GM18526 (cell line): ENCODE results near the gene MCM3AP.

Source experiments
- POLR2A ChIP-seq: IDR thresholded peaks from 3 replicates; pipeline ENCODE4 v1.6.1; 2011; ENCODE audit not compliant: insufficient read length; ENCODE audit errors: extremely low read depth

The MCM3AP gene

GRCh38 chr21:46285206-46285661 lies at the start of gene MCM3AP:
TSS of gene MCM3AP (minus strand) at chr21:46285611. CDS start at chr21:46285286, 325 bp downstream.
- no peak for TF ChIP-seq POLR2A

- no peak for TF ChIP-seq POLR2A
Measured at GRCh38 chr21:46334351-46335140, 49.1 kb upstream of the MCM3AP start.

DNA sequence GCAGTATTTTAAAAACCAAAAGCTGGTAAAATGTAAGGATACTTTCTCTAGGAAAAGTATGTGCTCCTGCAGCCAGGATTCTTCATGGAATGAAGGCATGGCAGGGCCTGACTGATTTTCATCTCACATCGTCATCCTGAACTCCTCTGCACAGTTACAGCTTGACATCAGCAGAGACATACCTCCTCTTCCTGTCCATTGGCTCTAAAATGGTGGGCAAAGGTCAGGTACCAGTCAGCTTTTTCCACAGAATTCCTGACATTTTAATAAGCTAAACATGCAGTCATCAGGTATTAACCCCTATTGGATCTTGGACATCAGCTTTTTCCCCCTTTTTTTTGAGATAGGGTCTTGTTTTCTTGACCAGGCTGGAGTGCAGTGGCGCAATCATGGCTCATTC lies 44.4 kb upstream of the MCM3AP start:
- no peak for TF ChIP-seq POLR2A

- no peak for TF ChIP-seq POLR2A
Measured at GRCh38 chr21:46328151-46328550, 42.7 kb upstream of the MCM3AP start.

- no peak for TF ChIP-seq POLR2A
Measured at GRCh38 chr21:46327711-46328110, 42.3 kb upstream of the MCM3AP start.

DNA sequence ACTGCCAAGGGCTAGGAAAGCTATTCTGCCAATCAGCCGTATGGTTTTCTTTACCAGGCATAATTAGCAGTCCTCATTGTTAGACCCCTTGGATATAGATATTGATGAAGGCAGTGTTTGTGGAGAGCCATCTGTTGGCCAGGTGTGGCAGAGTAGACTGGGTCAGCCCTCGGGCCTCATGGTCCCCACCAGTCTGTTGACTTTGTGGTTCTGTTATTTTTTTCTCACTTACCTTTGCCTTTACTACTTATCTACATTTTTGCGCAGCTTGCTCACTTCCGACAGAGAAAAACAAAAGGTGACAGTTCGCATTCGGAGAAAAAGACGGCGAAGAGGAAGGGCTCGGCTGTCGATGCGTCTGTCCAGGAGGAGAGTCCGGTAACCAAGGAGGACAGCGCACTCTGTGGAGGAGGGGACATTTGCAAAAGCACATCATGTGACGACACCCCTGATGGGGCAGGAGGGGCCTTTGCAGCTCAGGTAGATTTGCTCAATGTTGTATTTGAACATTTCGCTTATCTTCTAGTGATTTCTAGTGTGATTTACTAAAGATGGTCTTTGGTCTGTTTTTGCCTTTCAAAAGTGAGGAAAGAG lies 40.8 kb upstream of the MCM3AP start:
- no peak for TF ChIP-seq POLR2A

- TF ChIP-seq POLR2A = no peak
Measured at GRCh38 chr21:46325073-46325912, 39.9 kb upstream of the MCM3AP start.

- peak; percentile 58 for TF ChIP-seq POLR2A
Measured at GRCh38 chr21:46324390-46325072, 39.1 kb upstream of the MCM3AP start.

GRCh38 chr21:46323710-46324389 lies 38.4 kb upstream of the MCM3AP start, which contains the start of the genes C21orf58 and PCNT:
TSS of gene C21orf58 (minus strand) at chr21:46323870. CDS start at chr21:46322738, 1,132 bp downstream.
TSS of gene PCNT (plus strand) at chr21:46324156. CDS start at chr21:46324229, 73 bp downstream.
- TF ChIP-seq POLR2A = peak; percentile 78

GRCh38 chr21:46323227-46323709 lies 37.9 kb upstream of the MCM3AP start:
- no peak for TF ChIP-seq POLR2A

DNA sequence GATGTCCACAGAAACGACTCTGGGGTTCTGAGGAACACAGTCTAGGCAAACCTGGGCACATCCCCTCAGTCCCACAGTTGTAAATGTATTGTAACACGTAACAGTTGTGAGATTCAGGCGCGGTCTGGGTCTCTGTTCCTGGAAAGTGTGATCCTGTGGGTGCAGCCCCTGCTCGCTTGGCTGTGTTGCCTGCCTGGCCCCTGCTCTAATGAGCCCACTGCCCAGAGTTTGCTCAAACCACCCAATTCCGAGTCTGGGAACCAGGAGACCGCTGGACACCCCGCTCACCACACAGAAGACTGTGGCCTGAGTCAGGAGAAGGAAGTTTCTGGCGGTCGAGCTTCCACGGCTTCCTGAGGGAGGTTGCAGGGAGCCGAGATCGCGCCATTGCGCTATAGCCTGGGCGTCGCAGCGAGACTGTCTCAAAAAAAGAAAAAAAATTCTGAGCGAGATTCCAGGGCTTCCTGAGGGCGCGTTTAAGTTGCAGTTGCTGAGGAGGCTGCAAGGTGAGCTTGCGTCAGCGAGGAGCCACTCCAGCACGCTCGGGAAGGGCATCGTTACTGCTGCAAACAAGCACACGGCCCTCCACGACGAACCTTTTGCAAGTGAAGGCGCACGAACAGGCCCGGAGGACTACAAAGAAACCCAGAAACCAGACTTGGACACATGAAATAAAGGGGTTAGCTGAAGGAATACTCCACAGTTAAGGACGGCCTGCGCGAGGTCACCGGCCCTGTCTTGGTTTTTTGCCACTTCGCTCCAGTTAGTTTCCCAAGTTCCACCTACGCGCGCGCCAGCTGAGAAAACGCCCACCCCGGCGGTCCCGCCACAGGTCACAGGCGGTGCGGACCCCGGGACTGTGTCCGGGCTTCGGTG lies 37.2 kb upstream of the MCM3AP start:
- peak; percentile 22 for TF ChIP-seq POLR2A

DNA sequence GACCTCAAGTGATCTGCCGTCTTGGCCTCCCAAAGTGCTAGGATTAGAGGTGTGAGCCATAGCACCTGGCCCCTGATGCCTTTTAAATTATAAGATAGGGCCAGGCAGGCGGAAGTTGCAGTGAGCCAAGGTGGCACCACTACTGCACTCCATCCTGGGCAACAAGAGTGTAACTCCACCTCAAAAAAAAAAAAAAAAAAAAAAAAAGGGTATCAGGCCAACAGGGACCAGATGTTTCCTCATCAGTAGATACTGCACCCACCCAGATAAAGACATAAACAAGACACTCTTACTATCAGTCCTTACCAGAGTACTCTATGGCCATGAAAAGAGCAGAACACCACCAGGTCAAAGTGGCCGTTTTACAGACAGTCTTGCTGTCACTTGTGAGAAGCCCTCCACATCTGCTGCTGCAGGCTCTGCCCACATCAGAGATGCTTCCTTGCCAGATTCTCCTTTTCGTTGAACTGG lies 35.0 kb upstream of the MCM3AP start:
- no peak for TF ChIP-seq POLR2A

- no peak for TF ChIP-seq POLR2A
Measured at GRCh38 chr21:46319186-46319585, 33.8 kb upstream of the MCM3AP start.
